ENCODE results near the gene CARS1.

The CARS1 gene

GRCh38 chr11:2952290-2952689, 104.9 kb downstream of the CARS1 start:
- Histone ChIP-seq H3K9ac (ENCODE audit: low read depth, low read length) (no peak overlapping the region), H3K36me3 (ENCODE audit: insufficient read depth, low read length) (peaks cover 60% of the 10 kb centered on the region), H3K4me1 (ENCODE audit: insufficient read depth, low read length) (no peaks in the 10 kb centered on the region; the same call in 1 of the 2 replicates), H3K9me3 (ENCODE audit: control insufficient read depth, insufficient read depth, low read length) (no peaks in the 10 kb centered on the region)

DNA sequence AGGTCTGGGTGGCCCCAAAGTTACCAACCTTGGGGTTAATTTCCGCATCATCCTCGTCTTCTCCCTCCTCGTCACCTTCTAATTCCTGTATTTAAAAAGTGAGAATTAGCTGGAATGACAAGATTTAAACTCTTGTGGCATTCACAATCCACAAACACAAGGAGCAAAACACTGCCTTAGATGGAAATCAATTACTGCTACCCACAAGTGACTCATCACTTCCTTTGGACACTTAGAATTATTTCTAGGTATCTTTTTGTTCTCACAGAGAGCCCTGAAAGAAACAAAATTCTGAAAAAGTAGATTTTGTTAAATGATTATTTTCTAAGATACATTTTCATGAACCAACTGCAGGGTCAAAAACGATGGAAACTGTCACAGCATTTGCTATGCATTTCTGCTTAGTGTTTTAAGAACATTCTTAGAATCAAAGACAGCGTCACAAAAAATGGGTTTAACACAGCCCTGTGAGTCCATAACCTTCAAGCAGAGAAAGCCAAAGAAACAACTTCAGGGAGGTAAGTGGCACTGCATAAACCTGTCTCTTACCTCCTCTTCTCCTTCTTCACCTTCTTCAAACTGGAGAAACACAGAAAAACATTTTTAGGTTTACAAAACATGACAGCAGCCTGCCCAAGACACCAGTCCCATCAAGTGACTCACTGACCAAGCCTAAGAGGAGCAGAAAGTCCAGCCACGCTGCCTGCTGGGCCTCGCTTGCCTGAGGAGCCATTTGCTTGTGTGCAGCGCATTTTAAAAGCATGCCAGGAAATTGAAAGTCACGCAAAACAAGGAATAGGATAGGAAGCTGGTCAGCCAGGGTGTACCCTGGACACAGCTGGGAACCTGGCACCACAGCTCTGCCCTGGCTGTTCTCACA, 105.8 kb downstream of the CARS1 start:
- Histone ChIP-seq H3K36me3 (ENCODE audit: insufficient read depth, low read length) (peaks cover 60% of the 10 kb centered on the region), H3K4me1 (ENCODE audit: insufficient read depth, low read length) (peaks cover 6% of the 10 kb centered on the region), H3K9ac (ENCODE audit: low read depth, low read length) (no peak overlapping the region), H3K9me3 (ENCODE audit: control insufficient read depth, insufficient read depth, low read length) (no peaks in the 10 kb centered on the region)

All from ES-I3 (cell line).